ENCODE results near the gene NNAT. TPM values are rescaled to one million over a fixed set of nuclear protein-coding genes. Genes with fewer than 3 reads are reported as not detected.

NNAT gene
- total RNA-seq, 1 experiment from 2014 or later = 43.1 TPM

GRCh38 chr20:37506152-37506725, 14.8 kb upstream of the NNAT start:
- Histone ChIP-seq H2BK12ac (ENCODE audit: insufficient read length, low read depth, low read length) (no peak overlapping the region), H3K23ac (ENCODE audit: insufficient read length, low read depth, low read length) (no peak overlapping the region), H2BK5ac (ENCODE audit: insufficient read length, low read length) (no peak overlapping the region), H3K79me1 (ENCODE audit: insufficient read depth, low read depth, low read length, poor library complexity, severe bottlenecking) (no peaks in the 10 kb centered on the region), H3T11ph (ENCODE audit: low read length) (no peak overlapping the region), H3K23me2 (ENCODE audit: insufficient read length, low read depth, low read length, poor library complexity, severe bottlenecking) (no peaks in the 10 kb centered on the region), H4K8ac (replicated peaks; ENCODE audit: insufficient read length, low read depth, low read length) (no peak overlapping the region), H3K4me2 (ENCODE audit: insufficient read depth, insufficient read length, low read length) (no peak overlapping the region), H3K27ac (ENCODE audit: insufficient read length, low read depth, low read length) (no peak overlapping the region), H3K14ac (ENCODE audit: insufficient read depth, low read length) (no peak overlapping the region), H3K79me2 (ENCODE audit: insufficient read depth, low read length) (no peaks in the 10 kb centered on the region), H2AFZ (ENCODE audit: low read length) (no peak overlapping the region), H4K20me1 (ENCODE audit: control insufficient read depth, insufficient read depth, insufficient read length) (no peaks in the 10 kb centered on the region), H3K9me3 (ENCODE audit: control insufficient read depth, low read depth, low read length) (no peaks in the 10 kb centered on the region), H2BK120ac (ENCODE audit: low read depth, low read length, poor library complexity, severe bottlenecking) (no peak overlapping the region), H3K56ac (ENCODE audit: insufficient read length, low read depth, low read length) (no peak overlapping the region), H3K18ac (ENCODE audit: insufficient read length, low read depth, low read length) (peak overlapping the region; percentile 58), H3K4me1 (ENCODE audit: insufficient read depth, low read length) (peaks cover 10% of the 10 kb centered on the region; the same call in 1 of the 2 replicates), H3K4ac (ENCODE audit: low read depth, low read length) (no peak overlapping the region), H2BK20ac (ENCODE audit: low read depth, low read length, poor library complexity, severe bottlenecking) (no peak overlapping the region), H4K91ac (ENCODE audit: insufficient read length, low read depth, low read length) (no peak overlapping the region), H4K5ac (ENCODE audit: insufficient read length, low read depth, low read length) (no peak overlapping the region), H2AK5ac (ENCODE audit: insufficient read length, low read length) (no peak overlapping the region), H3K27me3 (ENCODE audit: insufficient read depth, low read length) (0 out of 2 replicates have a peak, but pooled peaks cover 2% of the 10 kb centered on the region), H2BK15ac (ENCODE audit: low read depth, low read length) (no peak overlapping the region), H3K9ac (ENCODE audit: extremely low read depth, insufficient read length, low read length) (no peak overlapping the region)
- H3K4me3 Mint-ChIP-seq = no peak overlapping the region
- no peaks in the 10 kb centered on the region for H3K4me1 Mint-ChIP-seq
- H3K27me3 Mint-ChIP-seq (ENCODE audit: low read depth) = no peaks in the 10 kb centered on the region
- no peaks in the 10 kb centered on the region for H3K9me3 Mint-ChIP-seq
- H3K36me3 Mint-ChIP-seq (ENCODE audit: insufficient read depth in 1 of 3, low read depth in 3 of 3) = peaks cover 4 to 10% (median 4%) of the 10 kb centered on the region in 3 experiments; a peak in 5 of 7 replicates
- no peak overlapping the region for H3K27ac Mint-ChIP-seq
- WGBS (ENCODE audit: extremely low coverage, insufficient read length, low lambda C conversion rate) = no CpG with 5 or more reads among the region's 4 CpGs
- DNase-seq = no peak
- TF ChIP-seq, protein P1, sequence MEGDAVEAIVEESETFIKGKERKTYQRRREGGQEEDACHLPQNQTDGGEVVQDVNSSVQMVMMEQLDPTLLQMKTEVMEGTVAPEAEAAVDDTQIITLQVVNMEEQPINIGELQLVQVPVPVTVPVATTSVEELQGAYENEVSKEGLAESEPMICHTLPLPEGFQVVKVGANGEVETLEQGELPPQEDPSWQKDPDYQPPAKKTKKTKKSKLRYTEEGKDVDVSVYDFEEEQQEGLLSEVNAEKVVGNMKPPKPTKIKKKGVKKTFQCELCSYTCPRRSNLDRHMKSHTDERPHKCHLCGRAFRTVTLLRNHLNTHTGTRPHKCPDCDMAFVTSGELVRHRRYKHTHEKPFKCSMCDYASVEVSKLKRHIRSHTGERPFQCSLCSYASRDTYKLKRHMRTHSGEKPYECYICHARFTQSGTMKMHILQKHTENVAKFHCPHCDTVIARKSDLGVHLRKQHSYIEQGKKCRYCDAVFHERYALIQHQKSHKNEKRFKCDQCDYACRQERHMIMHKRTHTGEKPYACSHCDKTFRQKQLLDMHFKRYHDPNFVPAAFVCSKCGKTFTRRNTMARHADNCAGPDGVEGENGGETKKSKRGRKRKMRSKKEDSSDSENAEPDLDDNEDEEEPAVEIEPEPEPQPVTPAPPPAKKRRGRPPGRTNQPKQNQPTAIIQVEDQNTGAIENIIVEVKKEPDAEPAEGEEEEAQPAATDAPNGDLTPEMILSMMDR (conservative IDR thresholded peaks at IDR 0.05) = no peak
